ENCODE data around the gene TMEM106B.

Gene TMEM106B

DNA sequence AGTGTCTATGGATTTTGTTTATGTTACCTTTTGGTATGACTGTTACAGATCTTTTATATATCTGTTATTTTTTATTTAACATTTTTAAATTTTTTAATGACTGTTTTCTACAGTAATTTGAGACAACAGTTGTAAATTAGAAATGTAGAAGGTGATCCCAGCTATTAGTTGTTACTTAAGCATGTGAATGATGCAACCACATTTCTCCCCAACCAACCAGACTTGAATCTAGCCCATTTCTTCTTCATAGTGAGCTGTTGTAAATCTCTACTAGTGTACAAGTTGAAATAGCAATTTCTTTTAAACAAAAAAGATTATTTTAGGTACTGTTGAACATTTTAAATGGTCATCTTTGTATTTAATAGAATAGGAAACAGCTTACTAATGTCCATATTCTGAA lies 18.0 kb downstream of the TMEM106B start:
- DNase-seq, result no peak

DNA sequence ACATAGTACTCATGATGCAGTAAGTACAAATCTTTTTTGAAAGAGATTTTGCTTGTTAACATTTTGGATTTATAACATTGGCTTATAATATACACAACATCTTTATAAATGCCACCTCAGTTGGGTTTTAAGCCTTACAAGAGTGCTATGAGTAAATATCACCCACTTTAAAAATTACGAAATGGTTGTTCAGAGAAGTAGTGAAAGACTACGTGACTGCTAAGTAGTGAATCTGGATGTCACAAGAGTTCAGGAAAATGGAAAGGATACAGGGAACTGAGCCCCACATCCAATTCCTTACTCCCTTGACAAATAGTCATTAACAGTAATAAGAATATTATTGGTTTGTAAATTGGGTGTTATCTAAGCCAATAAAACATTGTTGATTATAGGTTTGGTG lies 20.0 kb downstream of the TMEM106B start:
- DNase-seq, result no peak

DNA sequence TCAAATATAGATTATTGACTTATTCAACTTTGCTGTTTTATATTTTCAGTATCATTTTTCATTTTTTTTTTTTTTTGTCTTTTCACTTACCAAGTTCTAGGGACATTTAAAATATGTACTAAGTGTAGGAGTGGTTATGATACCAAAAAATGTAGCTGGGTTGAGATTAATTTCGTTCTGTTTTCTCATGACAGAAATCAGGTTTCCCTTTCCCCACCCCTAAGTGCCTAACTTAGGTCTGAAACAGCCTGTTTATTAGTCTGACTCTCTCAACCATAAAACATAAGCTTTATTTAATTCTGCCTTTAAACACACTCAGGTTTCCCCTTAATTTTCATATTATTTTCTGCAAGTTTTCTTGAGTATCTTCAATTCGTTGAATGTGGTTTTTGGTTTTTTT lies 22.1 kb downstream of the TMEM106B start:
- no peak for DNase-seq

DNA sequence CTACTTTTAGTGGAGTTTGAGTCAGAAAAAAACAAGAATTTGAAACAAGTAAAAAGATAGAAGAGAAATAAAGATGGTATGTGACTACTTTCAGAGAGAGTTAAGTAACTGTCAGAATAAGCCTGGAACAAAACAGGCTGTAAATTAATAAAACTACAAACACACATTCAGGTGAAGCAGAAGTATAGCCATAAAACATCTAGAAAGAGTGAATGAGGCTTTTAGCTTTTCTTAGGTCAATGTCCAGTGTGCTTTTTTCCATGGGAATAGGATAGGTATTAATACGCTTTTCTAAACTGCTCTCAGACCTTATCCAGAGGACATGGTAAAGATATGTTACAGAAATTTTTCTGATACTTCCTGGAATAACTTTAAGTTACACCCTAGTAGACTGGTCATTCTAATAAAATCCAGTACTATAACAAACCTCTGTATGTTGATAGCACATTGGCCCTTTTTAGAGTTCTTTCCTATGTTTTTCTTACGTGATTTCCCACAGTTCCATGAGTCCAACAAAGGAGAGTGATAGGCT lies 23.3 kb downstream of the TMEM106B start:
- no peak for DNase-seq

DNA sequence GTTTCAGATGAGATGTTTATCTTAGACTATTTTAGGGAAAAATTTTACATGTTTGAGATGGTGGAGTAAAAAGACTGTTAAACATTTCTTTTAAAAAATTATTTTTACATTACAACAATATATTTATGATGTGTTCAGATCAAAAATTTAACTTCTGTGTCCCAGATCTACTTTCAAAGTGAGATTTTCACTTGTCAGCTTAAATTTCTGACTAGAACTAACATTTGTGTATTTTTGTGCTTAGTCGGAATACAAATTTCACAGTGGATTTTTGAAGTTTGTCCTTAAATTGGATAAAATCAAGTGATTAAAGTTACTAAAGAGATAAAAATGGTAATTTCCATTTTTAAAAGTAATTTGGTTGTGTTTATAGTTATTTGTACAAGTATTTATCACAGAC lies 24.9 kb downstream of the TMEM106B start:
- no peak for DNase-seq

DNA sequence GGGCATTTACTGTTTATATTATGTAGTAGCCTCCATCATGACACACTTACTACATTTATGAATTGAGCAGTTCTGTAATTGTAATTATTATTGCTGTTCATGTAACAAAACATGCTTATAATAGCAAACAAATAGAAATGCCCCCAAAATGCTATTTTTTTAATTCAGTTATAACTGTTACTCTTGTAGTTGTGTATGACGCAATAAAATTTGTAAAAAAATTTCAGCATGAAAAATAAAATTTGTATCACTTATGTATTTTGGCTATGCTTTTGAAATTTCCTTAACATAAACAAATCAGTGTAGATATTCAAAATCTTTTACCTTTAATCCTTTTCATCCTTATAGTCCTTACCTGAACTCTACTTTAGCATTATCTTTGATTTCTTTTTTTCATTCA lies 25.9 kb downstream of the TMEM106B start:
- no peak for DNase-seq

DNA sequence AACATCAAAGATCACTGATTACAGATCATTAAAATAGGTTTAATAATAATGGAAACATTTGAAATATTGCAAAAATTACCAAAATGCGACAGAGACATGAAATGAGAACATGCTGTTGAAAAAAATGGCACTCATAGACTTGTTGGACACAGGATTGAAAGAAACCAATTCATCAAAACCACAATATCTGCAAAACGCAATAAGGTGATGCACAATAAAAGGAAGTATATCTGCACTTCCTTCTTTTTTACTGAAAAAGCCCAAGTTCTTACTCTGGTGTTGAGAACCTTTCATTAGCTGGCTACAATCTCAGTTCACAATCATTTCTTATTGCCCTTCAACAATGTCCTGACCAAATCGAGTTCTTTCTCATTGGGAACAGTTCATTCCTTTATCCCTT lies 28.7 kb downstream of the TMEM106B start:
- DNase-seq, result no peak

DNA sequence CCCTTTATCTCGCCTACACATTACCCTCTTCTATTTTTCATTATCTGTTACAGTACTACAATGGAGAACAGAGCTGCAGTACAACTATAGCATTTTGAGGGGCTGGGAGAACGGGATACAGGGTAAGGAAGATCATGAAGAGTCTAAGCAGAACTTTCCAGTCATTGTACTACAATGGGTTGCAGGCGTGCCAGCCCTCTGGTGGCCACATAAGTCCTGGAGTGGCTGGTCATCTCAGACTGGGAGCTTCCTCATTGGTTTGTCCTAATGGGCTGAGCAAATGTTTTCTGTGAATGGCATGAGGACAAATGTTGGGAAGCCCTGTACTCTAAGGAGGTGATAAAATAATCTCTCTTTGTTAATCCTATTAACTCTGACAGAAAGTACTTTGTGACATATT lies 33.0 kb downstream of the TMEM106B start:
- no peak for DNase-seq

DNA sequence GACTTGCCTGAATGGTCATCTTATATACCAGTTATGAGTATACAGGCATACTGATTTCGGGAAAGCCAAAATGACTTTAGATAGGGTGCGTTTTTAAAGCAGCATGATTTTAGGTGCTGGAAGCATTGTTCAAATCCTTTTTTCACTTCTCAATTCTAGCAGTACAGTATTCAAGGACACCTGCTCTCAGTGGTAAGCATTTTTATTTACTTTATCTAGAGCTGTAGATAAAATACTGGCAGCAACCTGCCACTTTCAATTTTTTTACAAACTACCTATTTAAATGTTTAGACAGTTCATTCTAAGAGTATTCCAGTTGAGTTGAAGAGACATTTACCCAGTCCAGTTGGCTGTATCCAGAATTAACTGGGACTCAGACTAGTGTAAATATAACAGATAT lies 33.6 kb downstream of the TMEM106B start:
- DNase-seq, result no peak

DNA sequence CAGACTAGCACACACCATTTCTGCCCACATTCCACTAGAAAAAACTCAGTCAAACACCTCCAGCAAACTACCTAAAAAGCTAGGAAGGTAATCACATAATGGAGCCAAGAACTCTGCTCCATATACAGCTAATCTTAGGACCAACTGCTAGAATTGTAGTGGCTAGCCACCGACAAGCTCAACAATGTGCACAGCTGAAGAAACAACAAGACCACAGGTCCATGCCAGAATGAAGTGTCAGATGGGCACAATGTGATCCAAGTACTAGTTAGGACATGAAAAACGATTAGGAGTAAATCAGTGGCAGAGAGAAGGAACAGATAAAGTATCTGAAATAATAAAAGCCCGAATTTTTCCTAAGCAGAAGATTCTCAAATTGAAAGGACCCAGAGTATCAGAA lies 38.6 kb downstream of the TMEM106B start:
- DNase-seq, result no peak

DNA sequence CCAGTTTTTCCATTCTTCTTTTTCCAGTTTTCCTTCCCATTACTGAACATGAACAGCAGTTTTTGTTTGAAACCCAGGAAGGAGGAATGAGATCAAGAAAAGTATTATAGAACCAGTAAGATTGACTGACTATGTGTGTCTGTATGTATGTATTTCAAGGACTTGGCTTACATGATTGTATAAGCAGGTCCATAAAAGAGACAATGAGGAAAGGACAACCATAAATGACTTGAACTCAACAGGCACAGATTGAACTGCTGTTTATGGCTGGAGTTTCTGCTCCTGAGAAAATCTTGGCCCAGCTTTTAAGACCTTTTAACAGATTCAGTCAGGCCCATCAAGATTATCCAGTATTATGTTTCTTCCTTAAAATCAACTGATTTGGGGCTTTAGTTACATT lies 39.1 kb downstream of the TMEM106B start:
- no peak for DNase-seq

DNA sequence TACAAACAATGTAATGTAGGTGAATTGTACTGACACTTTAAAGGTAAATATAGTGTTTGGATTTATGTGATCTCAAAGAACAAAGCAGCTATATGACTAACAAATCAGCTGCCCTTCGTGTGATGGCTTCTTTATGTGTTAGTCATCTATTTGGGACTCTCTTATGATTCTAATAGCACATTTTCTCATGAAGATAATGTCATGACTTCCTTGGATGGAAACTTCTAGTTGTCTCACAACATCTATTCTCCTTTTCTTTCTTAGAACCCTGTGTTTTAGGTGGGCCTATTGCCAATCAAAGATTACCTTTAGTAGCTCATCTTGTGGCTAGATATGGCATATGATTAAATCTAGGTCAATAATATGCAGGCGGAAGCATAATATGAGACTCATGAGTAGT lies 45.0 kb downstream of the TMEM106B start:
- DNase-seq, result no peak

DNA sequence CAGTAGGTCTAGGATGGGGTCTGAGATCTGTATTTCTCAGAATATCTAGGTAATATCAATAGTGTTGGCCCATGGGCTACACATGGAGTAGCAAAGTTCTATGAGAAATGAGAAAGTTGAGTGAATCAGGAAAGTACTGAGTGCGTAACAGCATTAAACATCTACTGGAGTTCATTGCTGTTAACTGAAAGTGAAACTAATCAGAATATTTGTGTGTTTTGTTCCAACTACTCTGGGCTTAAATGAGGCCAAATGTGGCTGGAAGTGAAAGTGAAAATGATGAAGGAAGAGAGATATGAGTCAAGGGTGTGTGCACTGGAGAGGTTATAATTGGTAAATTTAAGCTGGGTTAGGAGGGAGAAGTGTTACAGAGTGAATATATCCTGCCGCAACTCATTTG lies 46.5 kb downstream of the TMEM106B start:
- DNase-seq, result no peak

DNA sequence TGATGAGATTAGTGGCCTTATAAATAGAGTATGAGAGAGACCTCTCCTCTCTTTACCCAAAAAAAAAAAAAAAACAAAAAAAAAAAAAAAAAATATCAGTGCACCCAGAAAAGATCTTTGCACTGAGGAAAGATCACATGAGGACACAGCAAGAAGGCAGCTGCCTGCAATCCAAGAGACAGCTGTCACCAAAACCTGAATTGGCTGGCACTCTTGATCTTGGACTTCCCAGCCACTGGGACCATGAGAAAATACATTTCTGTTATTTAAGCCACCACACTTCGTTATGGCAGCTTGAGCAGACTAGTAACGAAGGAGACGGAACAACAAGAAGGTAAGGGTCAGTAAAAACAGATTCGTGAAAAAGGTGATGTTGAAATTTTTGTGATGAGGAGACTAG lies 47.0 kb downstream of the TMEM106B start:
- no peak for DNase-seq

DNA sequence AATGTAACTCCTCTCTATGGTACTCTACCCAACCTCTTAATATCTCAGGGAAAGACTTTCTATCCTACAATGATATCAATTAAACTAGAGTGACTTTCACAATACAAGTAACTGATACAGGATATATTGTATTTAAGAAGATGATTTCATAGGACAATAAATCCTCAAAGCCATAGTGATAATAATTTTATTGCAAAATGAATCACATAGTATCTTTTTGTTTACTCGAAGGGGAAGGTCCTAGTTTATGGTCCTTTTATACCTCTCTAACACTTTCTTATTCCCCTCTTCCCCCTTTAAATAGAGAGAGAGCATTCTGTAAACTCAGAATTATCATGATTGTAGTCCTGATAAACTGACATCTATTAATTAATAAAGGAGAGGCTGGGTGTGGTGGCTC lies 56.4 kb downstream of the TMEM106B start:
- no peak for DNase-seq

DNA sequence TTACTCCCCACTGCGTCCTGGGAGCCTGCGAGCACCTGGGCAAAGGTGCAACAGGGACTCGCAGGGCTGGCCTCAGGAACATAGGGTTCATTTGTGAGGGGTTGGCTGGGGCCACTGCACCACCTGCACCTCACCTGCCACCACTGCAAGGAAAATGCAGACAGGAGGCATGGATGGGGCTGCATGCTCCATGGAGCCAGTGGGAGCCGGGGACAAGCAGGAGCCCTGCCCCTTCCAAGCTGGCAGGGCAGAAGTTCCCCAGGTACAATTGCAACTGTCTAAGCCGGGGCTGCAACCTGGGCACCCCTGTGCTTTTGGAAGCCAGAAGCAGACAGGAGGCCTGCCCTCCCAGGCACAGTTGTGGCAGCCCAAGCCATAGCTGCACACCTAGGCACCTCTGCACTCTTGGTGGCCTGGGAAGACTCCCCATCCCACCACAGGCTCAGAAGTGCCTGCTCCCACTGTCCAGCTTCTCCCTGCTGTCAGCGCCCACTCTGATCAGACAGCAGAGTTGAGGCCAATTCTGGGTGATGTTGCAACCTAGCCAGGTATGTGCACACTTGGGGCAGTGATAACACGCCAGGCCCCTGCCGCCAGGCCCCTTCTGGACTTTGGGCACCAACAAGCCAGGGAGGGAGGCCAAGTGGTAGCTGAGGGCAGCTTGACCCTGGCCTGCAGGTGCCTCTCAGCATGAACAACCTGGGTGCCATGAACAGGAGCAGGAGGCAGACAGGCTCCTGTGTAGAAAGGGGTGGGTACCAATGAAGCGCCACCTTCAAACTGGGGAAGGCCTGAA lies 58.2 kb downstream of the TMEM106B start:
- no peak for DNase-seq

DNA sequence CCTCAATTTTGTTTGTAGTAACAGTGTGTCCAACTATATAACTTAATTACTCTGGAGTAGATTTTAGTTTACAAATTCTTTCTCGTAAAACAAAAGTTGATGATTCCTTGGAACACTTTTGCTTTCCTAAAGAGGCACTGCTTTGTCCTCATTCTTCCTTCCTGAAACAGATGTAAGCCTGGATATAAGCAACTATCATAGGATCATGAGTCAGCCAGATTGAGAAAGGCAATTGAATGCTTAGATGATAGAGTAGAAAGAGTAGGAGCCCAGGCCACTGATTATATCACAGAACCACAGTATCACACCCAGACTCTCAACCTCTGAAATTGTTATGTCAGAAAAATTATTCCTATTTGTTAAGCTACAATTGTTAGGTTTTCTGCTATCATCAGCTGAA lies 69.9 kb downstream of the TMEM106B start:
- no peak for DNase-seq

DNA sequence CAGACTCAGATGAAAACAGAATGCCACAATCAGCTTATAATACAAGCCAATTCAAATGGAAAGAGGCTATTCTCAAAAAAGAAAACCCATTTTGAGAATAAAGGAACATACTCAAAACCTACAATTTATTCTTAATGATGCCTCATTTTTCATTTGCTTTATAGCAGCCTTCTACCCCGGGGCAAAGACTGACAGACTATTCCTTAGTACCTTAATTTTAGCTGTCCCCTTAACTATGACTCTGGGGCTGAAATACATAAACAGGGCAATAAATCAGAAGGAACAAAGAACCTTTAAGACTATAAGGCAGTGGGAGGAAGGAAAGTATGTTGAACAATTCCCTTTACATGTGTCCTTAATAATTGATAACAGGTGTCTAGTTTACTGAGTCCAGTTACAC lies 76.8 kb downstream of the TMEM106B start:
- DNase-seq, result no peak

DNA sequence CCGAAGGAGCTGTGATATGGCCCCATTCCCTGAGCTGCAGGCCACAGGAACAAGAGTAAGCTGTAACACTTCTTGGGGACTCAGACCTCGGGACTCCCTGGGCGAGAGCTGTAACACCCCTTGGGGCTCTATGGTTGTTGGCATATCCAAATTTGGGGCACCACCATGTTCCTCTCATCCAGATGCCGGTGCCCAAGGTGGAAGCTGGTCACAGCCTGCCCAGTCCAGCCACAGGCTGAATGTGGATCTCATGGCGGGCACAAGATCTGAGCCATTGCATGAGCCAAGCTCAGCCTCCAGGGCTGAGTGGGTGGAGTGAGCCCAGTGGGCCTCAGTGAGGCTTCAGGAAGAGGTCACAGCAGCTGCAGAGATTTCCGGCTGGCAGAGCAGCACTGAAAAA lies 78.9 kb downstream of the TMEM106B start:
- no peak for DNase-seq

DNA sequence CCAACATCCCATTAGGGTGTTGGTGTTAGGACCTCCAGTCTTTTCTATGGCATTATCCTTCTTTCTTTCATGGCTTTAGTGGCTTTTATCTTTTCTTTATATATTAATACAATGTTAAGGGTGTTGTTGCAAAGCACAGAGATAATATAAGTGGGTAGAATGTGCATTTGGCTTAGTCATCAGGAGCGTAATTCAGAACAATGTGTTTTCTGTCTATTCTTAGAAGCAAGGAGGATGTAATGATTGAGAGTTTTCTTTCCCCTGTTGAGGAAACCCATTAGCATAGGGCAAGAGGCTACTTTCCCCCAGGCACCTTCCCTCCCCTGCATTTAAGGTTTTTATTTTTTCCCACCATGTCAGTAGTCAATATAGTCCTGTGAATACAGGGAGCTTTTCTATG lies 79.7 kb downstream of the TMEM106B start:
- no peak for DNase-seq

DNA sequence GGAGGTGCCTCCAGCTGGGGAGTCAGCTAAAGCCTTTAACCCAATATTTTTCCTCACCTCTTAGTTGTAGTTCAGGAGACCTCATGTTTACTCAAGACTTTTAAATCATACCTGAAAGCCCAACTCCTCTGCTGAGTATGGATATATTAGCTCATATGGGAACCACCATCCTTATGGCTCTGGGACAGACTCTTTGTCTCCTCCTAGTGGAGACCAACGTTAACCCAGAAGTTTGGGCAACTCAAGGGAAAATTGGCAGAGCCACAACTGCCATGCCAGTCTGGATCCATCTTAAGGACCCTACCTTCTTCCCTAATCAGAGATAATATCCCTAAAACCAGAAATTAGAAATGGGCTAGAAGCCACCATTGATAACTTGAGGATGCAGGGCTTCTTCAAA lies 80.8 kb downstream of the TMEM106B start:
- no peak for DNase-seq

All from NCI-H748 treated with DMSO at 0.1 percent for 48 hours (cell line).